ENCODE results near the gene SPIRE1.

Gene SPIRE1

DNA sequence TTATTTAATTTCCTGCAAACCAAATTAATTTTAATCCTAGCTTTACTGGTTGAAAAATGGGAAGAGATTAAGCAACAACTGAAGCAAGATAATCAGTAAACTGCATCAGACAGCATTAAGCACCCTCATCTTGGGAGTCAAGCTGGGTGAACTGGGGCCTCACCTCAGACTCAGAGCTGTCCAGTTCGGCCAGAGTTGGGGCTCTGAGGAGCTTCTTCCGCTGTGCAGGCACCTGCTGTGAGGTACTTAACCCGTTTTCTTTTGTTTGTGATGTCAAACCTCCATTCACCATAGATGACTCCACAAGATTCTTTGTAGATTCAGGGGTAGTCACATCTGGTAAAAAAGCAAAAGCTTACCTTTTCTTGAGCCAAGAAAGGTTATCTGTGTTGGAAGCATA lies 178.4 kb downstream of the SPIRE1 start:
- no peaks in the 10 kb centered on the region for H3K9me3 Mint-ChIP-seq (ENCODE audit: low read depth)
- H3K27me3 Mint-ChIP-seq, result no peaks in the 10 kb centered on the region
- no peaks in the 10 kb centered on the region for H3K36me3 Mint-ChIP-seq
- no peak overlapping the region for H3K4me3 Mint-ChIP-seq
- H3K27ac Mint-ChIP-seq, result no peak overlapping the region
- no peaks in the 10 kb centered on the region for H3K4me1 Mint-ChIP-seq (ENCODE audit: low read depth)

DNA sequence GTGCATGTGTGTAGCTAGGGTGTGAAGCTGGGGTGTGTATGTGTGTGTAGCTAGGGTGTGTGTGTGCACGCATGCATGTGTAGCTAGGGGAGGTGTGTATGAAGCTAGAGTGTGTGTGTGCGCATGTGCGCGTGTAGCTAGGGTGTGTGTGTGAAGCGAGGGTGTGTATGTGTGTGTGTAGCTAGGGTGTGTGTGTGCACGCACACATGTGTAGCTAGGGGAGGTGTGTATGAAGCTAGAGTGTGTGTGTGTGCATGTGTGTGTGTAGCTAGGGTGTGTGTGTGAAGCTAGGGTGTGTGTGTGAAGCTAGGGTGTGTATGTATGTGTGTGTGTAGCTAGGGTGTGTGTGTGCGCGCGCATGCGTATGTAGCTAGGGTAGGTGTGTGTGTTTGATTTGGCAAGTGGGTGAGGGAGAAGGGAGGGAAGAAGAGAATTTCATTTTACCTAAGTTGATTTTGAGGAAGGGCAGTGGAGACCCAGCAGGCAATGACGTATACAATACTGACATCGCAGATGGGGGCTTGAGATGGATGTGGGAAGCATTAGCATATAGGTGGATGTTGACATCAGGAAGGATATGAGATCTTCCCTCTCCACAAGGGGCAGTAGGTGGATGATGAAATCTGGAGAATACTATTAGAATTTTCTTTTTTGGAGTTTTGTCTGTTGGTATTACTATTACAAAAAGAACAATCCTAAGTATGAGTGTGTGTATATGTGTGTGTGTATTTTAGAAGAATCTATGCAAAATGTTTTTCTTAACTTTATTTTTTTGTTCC lies 179.4 kb downstream of the SPIRE1 start:
- H3K4me3 Mint-ChIP-seq, result no peak overlapping the region
- no peaks in the 10 kb centered on the region for H3K36me3 Mint-ChIP-seq
- H3K9me3 Mint-ChIP-seq (ENCODE audit: low read depth), result no peaks in the 10 kb centered on the region
- no peaks in the 10 kb centered on the region for H3K27me3 Mint-ChIP-seq
- H3K4me1 Mint-ChIP-seq (ENCODE audit: low read depth), result no peaks in the 10 kb centered on the region
- no peak overlapping the region for H3K27ac Mint-ChIP-seq

DNA sequence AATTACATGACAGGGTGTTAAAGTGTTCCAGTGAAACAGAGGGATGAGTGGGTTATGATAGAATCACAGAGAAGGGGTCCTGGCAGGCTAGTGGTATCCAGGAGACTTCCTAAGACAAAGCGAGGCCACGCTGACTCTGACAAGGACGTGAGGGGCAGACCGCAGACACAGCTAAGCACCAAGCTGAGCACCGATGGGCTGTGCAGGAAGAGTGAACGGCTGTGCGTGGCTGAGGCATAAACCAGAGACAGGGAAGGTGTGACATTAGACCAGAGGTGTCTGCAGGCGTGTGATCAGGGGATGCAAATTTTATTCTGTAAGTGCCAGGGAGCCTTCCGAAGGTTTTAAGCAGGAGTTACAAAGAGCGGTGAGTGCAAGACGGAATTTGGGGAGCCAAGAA lies 180.3 kb downstream of the SPIRE1 start:
- no peak overlapping the region for H3K27ac Mint-ChIP-seq
- no peaks in the 10 kb centered on the region for H3K36me3 Mint-ChIP-seq
- H3K4me3 Mint-ChIP-seq, result no peak overlapping the region
- H3K27me3 Mint-ChIP-seq, result no peaks in the 10 kb centered on the region
- H3K9me3 Mint-ChIP-seq (ENCODE audit: low read depth), result no peaks in the 10 kb centered on the region
- no peaks in the 10 kb centered on the region for H3K4me1 Mint-ChIP-seq (ENCODE audit: low read depth)

DNA sequence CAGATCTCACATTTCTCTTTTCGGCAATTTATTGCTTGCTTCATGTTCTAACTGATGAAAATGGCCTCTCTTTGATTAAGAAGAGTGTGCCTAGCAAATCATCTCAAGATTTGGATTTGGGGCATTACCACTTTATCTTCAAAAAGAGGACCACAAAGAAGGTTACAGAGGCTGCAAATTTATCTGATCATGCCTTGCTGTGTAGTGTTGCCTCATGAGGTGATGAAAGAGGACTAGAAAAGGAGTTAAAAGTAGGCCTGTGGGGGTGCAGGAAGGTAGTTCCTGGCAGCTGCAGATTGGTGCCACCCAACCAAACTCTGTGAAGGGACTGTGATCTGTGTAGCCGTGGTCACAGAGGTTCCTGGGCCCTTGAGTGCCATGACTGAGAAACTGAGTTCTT lies 181.0 kb downstream of the SPIRE1 start:
- Mint-ChIP-seq H3K27me3 (no peaks in the 10 kb centered on the region), H3K4me1 (ENCODE audit: low read depth) (no peaks in the 10 kb centered on the region), H3K9me3 (ENCODE audit: low read depth) (no peaks in the 10 kb centered on the region), H3K4me3 (no peak overlapping the region), H3K27ac (no peak overlapping the region), H3K36me3 (no peaks in the 10 kb centered on the region)

DNA sequence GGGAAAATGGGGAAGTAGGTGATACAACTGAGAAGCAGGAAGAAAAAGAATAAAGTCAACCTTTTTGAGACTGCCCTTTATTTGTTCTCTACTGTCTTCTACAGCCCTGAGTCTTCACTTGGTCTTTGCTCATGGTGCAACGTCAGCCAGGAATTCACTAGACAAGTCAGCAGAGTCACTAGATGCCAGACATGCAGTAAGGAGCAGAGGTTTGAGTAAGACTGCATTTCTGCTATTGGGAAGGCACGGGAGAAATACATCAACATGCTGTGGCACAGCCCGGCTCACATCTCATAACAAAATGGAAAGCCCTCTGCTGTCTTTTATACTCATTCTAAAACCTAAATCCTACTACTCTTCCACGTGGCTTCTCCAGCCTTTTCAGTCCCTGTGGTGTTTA lies 183.0 kb downstream of the SPIRE1 start:
- H3K4me3 Mint-ChIP-seq, result no peak overlapping the region
- H3K9me3 Mint-ChIP-seq (ENCODE audit: low read depth), result no peaks in the 10 kb centered on the region
- no peaks in the 10 kb centered on the region for H3K4me1 Mint-ChIP-seq (ENCODE audit: low read depth)
- no peak overlapping the region for H3K27ac Mint-ChIP-seq
- H3K27me3 Mint-ChIP-seq, result peaks cover 2% of the 10 kb centered on the region
- no peaks in the 10 kb centered on the region for H3K36me3 Mint-ChIP-seq

DNA sequence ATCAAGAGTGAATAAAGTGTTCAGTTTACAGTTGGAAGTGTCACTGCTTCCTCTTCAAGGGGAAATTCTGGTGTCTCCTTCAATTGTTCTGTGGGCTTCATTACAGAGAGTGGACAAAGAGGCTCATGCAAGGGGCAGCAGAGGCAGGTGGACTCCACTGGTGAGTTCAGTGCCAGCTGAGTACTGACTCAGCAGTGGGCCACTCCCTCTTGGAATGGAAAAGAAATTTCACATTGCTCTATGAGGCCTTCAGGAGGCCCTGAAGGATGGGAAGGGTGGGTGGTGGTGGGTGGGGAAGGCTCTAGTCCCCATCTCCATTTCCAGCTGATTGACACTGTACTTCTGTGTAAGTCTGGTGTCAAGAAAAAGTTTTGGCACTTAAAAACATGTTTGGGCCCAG lies 183.8 kb downstream of the SPIRE1 start:
- Mint-ChIP-seq H3K27ac (no peak overlapping the region), H3K36me3 (no peaks in the 10 kb centered on the region), H3K27me3 (peaks cover 2% of the 10 kb centered on the region), H3K4me3 (no peak overlapping the region), H3K9me3 (ENCODE audit: low read depth) (no peaks in the 10 kb centered on the region), H3K4me1 (ENCODE audit: low read depth) (no peaks in the 10 kb centered on the region)

DNA sequence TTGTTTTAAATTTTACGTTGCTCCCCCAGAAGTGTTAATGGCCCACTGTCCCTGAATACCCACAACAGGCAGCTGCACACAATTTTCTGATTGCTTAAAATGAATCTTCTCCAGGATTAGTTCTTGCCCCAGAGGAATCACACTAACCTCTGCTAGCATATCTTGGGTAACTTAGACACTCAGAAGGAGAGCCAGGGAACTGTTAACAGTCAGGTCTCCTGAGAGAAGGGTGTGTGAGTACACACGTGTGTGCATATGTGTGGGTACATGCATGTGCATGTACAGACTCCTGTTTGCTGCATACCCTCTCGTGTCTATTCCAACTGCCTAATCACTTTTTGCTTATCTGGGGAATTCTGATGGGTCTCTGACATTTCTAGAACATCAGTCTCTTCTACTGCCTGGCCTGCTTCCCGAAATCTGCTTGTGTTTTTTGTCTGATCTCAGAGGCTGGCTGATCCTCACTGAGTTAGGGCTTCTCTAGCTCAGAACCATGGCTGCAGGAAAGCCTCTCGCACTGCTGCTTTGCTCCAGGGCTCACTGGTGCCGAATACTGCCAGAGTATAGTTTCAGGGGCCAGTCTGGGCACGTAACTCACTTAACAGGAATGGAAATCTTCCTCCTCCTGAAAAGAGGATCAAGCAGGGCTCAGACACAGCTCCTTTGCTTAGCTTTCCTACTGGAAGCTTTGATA lies 187.4 kb downstream of the SPIRE1 start:
- Mint-ChIP-seq H3K4me1 (ENCODE audit: low read depth) (no peaks in the 10 kb centered on the region), H3K27me3 (peaks cover 3% of the 10 kb centered on the region), H3K36me3 (no peaks in the 10 kb centered on the region), H3K9me3 (ENCODE audit: low read depth) (no peaks in the 10 kb centered on the region), H3K4me3 (no peak overlapping the region), H3K27ac (no peak overlapping the region)

DNA sequence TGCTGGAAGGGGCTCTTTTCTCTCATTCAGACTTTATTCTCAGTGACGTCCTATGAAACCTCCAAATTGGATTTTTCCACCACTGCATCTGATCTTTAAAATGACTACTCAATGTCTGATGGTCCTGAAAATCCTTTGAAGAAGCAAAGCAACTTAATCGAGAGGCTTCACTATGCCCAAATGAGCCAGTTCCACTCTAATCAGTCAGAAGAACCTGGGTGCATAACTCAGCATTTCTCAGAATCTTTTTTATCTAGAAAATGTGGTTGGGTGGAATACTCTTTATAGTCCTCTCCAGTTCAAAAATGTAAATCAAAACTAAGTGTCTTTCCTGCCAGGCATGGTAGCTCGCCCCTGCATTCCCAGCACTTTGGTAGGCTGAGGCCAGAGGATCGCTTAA lies 189.5 kb downstream of the SPIRE1 start:
- Mint-ChIP-seq H3K4me3 (no peak overlapping the region), H3K36me3 (no peaks in the 10 kb centered on the region), H3K27me3 (peaks cover 3% of the 10 kb centered on the region), H3K4me1 (ENCODE audit: low read depth) (no peaks in the 10 kb centered on the region), H3K27ac (no peak overlapping the region), H3K9me3 (ENCODE audit: low read depth) (no peaks in the 10 kb centered on the region)

DNA sequence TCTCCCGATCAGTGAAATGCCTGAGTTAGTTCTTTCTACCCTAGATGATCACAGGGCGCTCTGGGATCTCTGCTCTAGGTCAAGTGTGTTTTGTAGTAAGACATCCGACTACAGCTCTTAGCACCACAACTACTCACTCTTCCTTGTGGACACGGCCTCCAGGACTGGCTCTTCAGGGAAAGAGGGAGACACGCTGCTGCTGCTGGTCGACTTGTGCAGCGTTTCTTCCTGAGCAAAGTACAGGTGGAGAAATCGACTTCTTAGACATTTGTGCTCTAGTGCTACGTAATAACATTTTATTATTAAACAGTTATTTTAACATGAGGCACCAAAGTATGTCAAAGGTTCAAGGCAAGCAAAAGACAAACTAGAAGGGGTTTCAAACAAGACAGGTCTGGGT lies 193.2 kb downstream of the SPIRE1 start:
- Mint-ChIP-seq H3K4me3 (no peak overlapping the region), H3K27me3 (peaks cover 2% of the 10 kb centered on the region), H3K36me3 (no peaks in the 10 kb centered on the region), H3K27ac (no peak overlapping the region), H3K9me3 (ENCODE audit: low read depth) (no peaks in the 10 kb centered on the region), H3K4me1 (ENCODE audit: low read depth) (no peaks in the 10 kb centered on the region)

DNA sequence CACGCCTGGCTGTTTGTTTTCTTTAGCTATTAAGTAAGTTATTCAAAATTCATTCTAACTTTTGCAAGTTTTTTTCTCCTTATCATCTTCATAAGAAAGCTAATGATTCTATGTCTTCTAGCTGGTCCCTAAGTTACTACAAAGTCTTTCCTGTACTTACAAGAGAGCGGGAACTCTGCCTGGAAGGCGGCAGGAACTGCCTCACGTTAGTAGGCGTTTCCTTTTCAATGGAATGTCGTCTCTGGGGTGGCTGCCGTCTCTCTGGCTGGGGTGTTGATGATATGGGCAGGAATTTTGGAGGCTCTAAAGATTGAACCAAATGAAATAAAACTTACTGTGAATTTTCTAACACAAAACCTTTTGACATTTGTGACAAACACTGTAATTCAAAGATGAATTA lies 194.7 kb downstream of the SPIRE1 start:
- Mint-ChIP-seq H3K4me3 (no peak overlapping the region), H3K27ac (no peak overlapping the region), H3K9me3 (ENCODE audit: low read depth) (no peaks in the 10 kb centered on the region), H3K4me1 (ENCODE audit: low read depth) (no peaks in the 10 kb centered on the region), H3K27me3 (peaks cover 2% of the 10 kb centered on the region), H3K36me3 (no peaks in the 10 kb centered on the region)

DNA sequence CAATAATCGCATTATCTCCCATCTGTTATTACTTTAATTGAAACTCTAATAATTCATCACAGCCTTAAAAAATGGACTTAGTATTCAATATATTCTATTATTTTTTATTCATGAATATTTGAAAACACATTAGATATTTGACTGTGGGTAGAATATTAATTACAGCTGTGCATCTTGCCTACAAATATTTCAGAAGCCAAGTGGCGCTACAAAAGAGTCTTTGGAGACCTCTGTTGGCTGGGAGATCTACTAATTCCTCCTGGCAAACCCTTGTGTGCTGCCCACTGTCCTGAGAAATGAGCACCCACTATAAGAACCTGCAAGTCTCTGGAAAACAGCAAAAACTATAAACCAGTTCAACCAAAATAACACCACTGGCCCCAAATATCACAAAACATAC lies 195.7 kb downstream of the SPIRE1 start:
- H3K27ac Mint-ChIP-seq, result no peak overlapping the region
- H3K4me3 Mint-ChIP-seq, result no peak overlapping the region
- no peaks in the 10 kb centered on the region for H3K4me1 Mint-ChIP-seq (ENCODE audit: low read depth)
- H3K36me3 Mint-ChIP-seq, result no peaks in the 10 kb centered on the region
- H3K9me3 Mint-ChIP-seq (ENCODE audit: low read depth), result no peaks in the 10 kb centered on the region
- peaks cover under 1% of the 10 kb centered on the region for H3K27me3 Mint-ChIP-seq

DNA sequence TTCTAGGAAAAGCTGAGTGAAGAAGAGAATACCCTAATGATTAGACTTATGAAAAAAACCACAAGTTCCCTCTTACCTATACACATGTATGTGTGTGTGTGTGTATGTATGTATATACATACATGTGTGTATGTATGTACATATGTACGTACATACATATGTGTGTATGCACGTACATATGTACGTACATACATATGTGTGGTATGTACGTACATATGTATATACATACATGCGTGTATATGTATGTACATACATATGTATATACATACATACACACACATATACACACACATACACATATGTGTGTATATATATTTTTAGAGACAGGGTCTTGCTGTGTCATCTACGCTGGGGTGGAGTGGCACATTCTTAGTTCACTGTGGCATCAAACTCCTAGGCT lies 196.6 kb downstream of the SPIRE1 start:
- Mint-ChIP-seq H3K27me3 (no peaks in the 10 kb centered on the region), H3K36me3 (no peaks in the 10 kb centered on the region), H3K4me3 (no peak overlapping the region), H3K4me1 (ENCODE audit: low read depth) (no peaks in the 10 kb centered on the region), H3K27ac (no peak overlapping the region), H3K9me3 (ENCODE audit: low read depth) (no peaks in the 10 kb centered on the region)

DNA sequence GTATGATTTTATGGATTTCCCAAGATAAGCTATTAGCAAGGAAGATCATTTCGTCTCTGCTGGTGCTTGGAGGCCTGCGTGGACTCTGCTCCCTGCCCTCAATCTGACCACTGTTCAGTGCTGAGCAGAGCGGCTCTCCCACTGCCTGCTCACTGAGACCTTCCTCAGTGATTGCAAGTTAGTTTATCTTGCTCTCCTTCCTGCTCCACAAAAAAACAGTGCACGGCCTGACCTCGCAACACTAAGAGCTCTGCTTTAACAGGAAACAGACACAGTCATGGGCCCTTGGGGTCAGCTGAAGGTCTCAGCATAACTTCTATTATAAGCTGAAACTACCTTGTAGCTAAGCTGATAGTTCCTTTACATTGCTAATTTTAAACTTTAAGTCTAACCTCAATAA lies 197.0 kb downstream of the SPIRE1 start:
- Mint-ChIP-seq H3K27me3 (no peaks in the 10 kb centered on the region), H3K36me3 (no peaks in the 10 kb centered on the region), H3K4me1 (ENCODE audit: low read depth) (no peaks in the 10 kb centered on the region), H3K27ac (no peak overlapping the region), H3K4me3 (no peak overlapping the region), H3K9me3 (ENCODE audit: low read depth) (no peaks in the 10 kb centered on the region)

DNA sequence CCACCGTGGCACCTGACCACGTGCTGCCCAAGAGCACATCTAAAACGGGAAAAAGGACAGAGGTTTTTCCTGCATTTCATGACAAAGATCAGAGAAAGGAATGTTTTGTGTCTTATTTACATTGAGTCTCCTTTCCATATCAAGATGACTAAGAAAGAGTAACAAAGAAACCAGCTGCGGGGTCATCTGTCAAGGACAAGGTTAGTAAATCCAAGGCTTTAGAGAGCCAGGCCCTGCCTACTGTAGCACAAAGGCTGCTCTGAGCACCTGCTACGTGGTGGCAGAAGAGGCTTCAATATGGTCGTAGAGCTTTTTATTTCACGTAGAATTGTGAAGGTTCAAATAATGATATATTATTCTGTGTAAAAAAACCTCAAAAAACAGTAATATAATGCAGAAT lies 199.1 kb downstream of the SPIRE1 start:
- Mint-ChIP-seq H3K4me3 (no peak overlapping the region), H3K9me3 (ENCODE audit: low read depth) (no peaks in the 10 kb centered on the region)

DNA sequence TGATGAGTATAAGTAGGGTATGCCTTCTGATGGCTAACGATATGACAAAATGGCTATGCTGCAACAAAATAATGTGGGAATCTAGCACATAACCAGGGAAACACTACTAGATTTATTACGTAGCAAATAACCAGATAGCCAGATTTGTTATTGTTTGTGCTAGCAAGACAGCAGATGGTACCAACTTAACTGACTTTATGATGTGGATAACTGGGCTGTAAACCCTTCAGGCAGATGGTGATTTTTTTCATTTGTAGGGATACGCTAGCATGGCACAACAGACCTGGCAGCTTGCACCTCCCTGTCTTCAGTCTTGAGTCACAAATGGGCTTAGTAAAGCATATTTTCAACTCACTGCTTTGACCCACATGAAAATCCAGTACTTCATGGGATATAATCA lies 201.5 kb downstream of the SPIRE1 start:
- H3K27me3 Mint-ChIP-seq, result no peaks in the 10 kb centered on the region
- no peaks in the 10 kb centered on the region for H3K36me3 Mint-ChIP-seq
- no peaks in the 10 kb centered on the region for H3K4me1 Mint-ChIP-seq (ENCODE audit: low read depth)

More for the DNA sequence above, 199.1 kb downstream of the SPIRE1 start:
- H3K36me3 Mint-ChIP-seq, result no peaks in the 10 kb centered on the region
- no peaks in the 10 kb centered on the region for H3K4me1 Mint-ChIP-seq (ENCODE audit: low read depth)
- H3K27ac Mint-ChIP-seq, result no peak overlapping the region
- no peaks in the 10 kb centered on the region for H3K27me3 Mint-ChIP-seq

DNA sequence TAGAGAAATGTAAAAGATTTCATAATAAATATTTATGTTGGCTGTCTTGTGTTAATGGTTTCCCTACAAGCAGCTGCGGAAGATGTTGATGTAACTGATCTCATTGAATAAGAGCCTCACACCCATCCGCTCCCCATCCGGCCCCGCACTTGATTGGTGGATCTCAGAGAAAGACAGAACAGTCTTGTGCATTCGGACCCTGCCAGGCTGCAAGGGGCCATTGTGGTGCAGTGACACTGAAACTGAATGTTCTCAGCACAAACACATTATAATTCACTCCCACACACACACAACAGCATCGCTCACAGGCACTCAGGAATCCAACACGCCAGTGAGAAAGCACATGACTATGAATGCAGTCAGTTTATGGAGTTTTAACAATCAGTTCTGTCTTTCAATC lies 202.4 kb downstream of the SPIRE1 start:
- Mint-ChIP-seq H3K36me3 (no peaks in the 10 kb centered on the region), H3K4me1 (ENCODE audit: low read depth) (no peaks in the 10 kb centered on the region), H3K4me3 (no peak overlapping the region), H3K9me3 (ENCODE audit: low read depth) (no peaks in the 10 kb centered on the region), H3K27me3 (no peaks in the 10 kb centered on the region), H3K27ac (no peak overlapping the region)

More for the DNA sequence above, 201.5 kb downstream of the SPIRE1 start:
- no peak overlapping the region for H3K4me3 Mint-ChIP-seq
- no peak overlapping the region for H3K27ac Mint-ChIP-seq
- no peaks in the 10 kb centered on the region for H3K9me3 Mint-ChIP-seq (ENCODE audit: low read depth)

All from activated naive CD8-positive, alpha-beta T cell (primary cell).